ENCODE data around the gene LMO4. TPM values are rescaled to one million over a fixed set of nuclear protein-coding genes. Genes with fewer than 3 reads are reported as not detected.

LMO4 gene
- total RNA-seq, 1 experiment from 2014 or later: 38.5 TPM

DNA sequence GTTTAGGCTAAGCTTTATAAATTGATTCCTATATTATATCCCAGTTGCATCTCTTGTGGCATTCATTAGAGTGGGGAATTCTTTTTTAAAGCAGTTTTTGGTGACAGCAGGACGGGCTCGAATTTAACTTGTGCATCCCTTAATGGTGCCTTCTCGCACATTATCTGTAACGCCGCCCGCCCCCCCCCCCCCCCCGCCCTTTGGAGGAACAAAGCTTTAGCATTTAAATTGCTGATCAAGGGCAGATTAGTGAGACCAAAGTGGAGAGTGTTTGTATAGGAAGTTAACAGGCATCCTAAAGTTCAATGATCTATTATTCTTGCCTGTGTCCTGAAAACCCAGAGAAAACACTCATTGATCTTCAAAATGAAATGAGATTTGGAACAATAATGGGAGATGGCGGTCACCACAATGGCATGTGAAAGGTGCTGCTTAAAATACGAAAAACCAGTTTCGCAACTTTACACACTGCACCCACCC lies 2.2 kb downstream of the LMO4 start (continued):
- TF ChIP-seq TCF7L2 (IDR thresholded peaks at IDR 0.05; ENCODE audit: borderline replicate concordance, extremely low read depth, insufficient read depth, insufficient read length) (no peak), POLR2AphosphoS5 (IDR thresholded peaks at IDR 0.05; ENCODE audit: low read depth, low read length) (no peak)
- TF ChIP-seq, protein P1, sequence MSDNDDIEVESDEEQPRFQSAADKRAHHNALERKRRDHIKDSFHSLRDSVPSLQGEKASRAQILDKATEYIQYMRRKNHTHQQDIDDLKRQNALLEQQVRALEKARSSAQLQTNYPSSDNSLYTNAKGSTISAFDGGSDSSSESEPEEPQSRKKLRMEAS (IDR thresholded peaks at IDR 0.05): peak; percentile 90
- TF ChIP-seq, protein P2, sequence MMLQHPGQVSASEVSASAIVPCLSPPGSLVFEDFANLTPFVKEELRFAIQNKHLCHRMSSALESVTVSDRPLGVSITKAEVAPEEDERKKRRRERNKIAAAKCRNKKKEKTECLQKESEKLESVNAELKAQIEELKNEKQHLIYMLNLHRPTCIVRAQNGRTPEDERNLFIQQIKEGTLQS (IDR thresholded peaks at IDR 0.05): no peak; the same call in 1 of the 2 replicates
- TF ChIP-seq, protein P3, sequence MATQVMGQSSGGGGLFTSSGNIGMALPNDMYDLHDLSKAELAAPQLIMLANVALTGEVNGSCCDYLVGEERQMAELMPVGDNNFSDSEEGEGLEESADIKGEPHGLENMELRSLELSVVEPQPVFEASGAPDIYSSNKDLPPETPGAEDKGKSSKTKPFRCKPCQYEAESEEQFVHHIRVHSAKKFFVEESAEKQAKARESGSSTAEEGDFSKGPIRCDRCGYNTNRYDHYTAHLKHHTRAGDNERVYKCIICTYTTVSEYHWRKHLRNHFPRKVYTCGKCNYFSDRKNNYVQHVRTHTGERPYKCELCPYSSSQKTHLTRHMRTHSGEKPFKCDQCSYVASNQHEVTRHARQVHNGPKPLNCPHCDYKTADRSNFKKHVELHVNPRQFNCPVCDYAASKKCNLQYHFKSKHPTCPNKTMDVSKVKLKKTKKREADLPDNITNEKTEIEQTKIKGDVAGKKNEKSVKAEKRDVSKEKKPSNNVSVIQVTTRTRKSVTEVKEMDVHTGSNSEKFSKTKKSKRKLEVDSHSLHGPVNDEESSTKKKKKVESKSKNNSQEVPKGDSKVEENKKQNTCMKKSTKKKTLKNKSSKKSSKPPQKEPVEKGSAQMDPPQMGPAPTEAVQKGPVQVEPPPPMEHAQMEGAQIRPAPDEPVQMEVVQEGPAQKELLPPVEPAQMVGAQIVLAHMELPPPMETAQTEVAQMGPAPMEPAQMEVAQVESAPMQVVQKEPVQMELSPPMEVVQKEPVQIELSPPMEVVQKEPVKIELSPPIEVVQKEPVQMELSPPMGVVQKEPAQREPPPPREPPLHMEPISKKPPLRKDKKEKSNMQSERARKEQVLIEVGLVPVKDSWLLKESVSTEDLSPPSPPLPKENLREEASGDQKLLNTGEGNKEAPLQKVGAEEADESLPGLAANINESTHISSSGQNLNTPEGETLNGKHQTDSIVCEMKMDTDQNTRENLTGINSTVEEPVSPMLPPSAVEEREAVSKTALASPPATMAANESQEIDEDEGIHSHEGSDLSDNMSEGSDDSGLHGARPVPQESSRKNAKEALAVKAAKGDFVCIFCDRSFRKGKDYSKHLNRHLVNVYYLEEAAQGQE (IDR thresholded peaks at IDR 0.05; ENCODE audit: low read depth): no peak

DNA sequence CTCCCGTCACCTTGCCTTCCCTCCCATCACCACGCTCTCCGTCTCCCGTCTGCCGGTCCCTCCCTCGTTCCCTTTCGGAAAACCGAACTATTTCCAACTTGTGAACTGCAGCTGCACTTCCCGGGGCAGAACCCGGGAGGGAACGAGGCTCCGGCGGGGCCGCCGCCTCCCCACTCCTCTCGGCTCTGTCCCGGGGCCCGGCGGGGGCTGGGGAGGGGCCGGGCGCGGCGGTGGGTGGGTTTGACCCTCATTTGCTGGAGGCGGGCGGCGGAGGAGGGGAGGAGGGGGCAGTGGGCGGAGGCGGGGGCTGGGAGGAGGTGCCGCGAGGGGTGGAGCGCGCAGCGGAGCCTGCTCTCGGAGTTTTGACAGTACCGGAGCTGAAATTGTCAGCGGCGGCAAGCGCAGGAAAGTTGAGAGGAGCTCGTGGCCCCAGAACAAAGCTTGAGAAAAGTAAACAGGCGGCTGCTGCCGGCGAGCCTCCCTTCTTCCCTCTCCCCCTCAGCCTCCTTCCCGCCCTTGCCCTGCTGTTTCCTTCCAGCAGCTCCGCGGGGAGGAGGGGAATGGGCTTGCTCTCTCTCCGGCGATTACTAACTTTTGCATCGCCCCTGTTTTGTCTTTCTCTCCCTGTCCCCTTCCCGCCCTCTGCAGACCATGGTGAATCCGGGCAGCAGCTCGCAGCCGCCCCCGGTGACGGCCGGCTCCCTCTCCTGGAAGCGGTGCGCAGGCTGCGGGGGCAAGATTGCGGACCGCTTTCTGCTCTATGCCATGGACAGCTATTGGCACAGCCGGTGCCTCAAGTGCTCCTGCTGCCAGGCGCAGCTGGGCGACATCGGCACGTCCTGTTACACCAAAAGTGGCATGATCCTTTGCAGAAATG lies 2.9 kb downstream of the LMO4 start:
- intact Hi-C loops (cut with micrococcal nuclease): no loop called here
- Histone ChIP-seq H3K27me3 (ENCODE audit: insufficient read depth, low read length) (no peaks in the 10 kb centered on the region), H3K9me2 (ENCODE audit: insufficient read depth) (no peaks in the 10 kb centered on the region), H3K4me1 (ENCODE audit: control insufficient read depth in 1 of 2, insufficient read depth in 2 of 2, low read length in 2 of 2) (peaks cover 29 to 51% of the 10 kb centered on the region in 2 experiments), H3K4me3 (replicated peaks in 1 of 2; ENCODE audit: low read depth in 1 of 2, low read length in 2 of 2) (peak overlapping the region; percentile 75 to 79), H3K9me3 (ENCODE audit: control insufficient read depth in 1 of 2, insufficient read depth in 1 of 2, low read depth in 1 of 2, low read length in 2 of 2) (no peaks in the 10 kb centered on the region), H3K36me3 (ENCODE audit: control insufficient read depth in 1 of 2, insufficient read depth in 2 of 2, low read length in 2 of 2) (no peaks in the 10 kb centered on the region), H3K4me2 (ENCODE audit: low read length) (peak overlapping the region; percentile 78), H3K27ac (ENCODE audit: low read depth, low read length) (peak overlapping the region; percentile 71), H3K9ac (ENCODE audit: low read length) (peak overlapping the region; percentile 57), H2AFZ (ENCODE audit: low read depth, low read length, poor library complexity, severe bottlenecking) (no peak overlapping the region), H4K20me1 (ENCODE audit: insufficient read depth) (no peaks in the 10 kb centered on the region), H3K79me2 (ENCODE audit: insufficient read depth, low read length) (peaks cover 26% of the 10 kb centered on the region)
- TF ChIP-seq, protein P4, sequence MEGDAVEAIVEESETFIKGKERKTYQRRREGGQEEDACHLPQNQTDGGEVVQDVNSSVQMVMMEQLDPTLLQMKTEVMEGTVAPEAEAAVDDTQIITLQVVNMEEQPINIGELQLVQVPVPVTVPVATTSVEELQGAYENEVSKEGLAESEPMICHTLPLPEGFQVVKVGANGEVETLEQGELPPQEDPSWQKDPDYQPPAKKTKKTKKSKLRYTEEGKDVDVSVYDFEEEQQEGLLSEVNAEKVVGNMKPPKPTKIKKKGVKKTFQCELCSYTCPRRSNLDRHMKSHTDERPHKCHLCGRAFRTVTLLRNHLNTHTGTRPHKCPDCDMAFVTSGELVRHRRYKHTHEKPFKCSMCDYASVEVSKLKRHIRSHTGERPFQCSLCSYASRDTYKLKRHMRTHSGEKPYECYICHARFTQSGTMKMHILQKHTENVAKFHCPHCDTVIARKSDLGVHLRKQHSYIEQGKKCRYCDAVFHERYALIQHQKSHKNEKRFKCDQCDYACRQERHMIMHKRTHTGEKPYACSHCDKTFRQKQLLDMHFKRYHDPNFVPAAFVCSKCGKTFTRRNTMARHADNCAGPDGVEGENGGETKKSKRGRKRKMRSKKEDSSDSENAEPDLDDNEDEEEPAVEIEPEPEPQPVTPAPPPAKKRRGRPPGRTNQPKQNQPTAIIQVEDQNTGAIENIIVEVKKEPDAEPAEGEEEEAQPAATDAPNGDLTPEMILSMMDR (IDR thresholded peaks at IDR 0.05 in 2 of 3, conservative IDR thresholded peaks at IDR 0.05 in 1 of 3; ENCODE audit: borderline replicate concordance in 1 of 3, insufficient read depth in 1 of 3, low read depth in 2 of 3, low read length in 2 of 3): peak in 1 of 3 experiments; percentile 29; a peak in 1 of 6 replicates
- TF ChIP-seq POLR2AphosphoS5 (IDR thresholded peaks at IDR 0.05; ENCODE audit: low read depth, low read length) (peak; percentile 58; the same call in 1 of the 2 replicates), SIN3A (IDR thresholded peaks at IDR 0.05; ENCODE audit: low read depth) (no peak; the same call in 1 of the 2 replicates)
- ChIA-PET POLR2A (no interaction called here), RAD21 (ENCODE audit: low non-redundant PET in 1 of 2, low total read pairs in 2 of 2, uncharacterized antibody in 2 of 2, unreplicated experiment in 2 of 2) (interaction anchor here in 1 of 2 experiments (0.6 kb wide), 1 partner anchor 502 kb away, joined by 3 read pairs; no protein-coding TSS in a partner anchor), CTCF (interaction anchor here (0.9 kb wide), 1 partner anchor 622 kb away, joined by 3 read pairs; no protein-coding TSS in a partner anchor)
- ATAC-seq: peak; percentile 51
- BruUV-seq (replicated peaks): no TSS peak
- DNase-seq (ENCODE audit: low read depth, low spot score): peak; percentile 80
